ENCODE measurements around the gene MAN1A1.

MAN1A1 gene

GRCh38 chr6:119132261-119132981, 217.1 kb downstream of the MAN1A1 start:
- DNase-seq = no peak

GRCh38 chr6:119129968-119130484, 219.5 kb downstream of the MAN1A1 start:
- peak; percentile 36 for DNase-seq

GRCh38 chr6:119129148-119129967, 220.2 kb downstream of the MAN1A1 start:
- DNase-seq = peak; percentile 64

- DNase-seq = no peak
Observed at GRCh38 chr6:119128252-119128912, 221.2 kb downstream of the MAN1A1 start.

- no peak for DNase-seq
Observed at GRCh38 chr6:119127627-119128026, 221.9 kb downstream of the MAN1A1 start.
